HG03135 (cell line): ENCODE measurements around the gene RNF130.

ENCODE experiments used
- ATAC-seq: cut with Tn5 transposase; IDR thresholded peaks from one replicate; pipeline ENCODE4 v1.9.1; 2021; ENCODE audit warnings: mild to moderate bottlenecking, moderate library complexity; ENCODE audit not compliant: unreplicated experiment

RNF130 gene

GRCh38 chr5:180086816-180087399 lies 15.3 kb upstream of the RNF130 start:
- ATAC-seq, result no peak

- no peak for ATAC-seq
Measured at GRCh38 chr5:180085837-180086236, 14.3 kb upstream of the RNF130 start.

- no peak for ATAC-seq
Measured at GRCh38 chr5:180084638-180085561, 13.3 kb upstream of the RNF130 start.

GRCh38 chr5:180083529-180084060 lies 12.0 kb upstream of the RNF130 start:
- ATAC-seq, result no peak

DNA sequence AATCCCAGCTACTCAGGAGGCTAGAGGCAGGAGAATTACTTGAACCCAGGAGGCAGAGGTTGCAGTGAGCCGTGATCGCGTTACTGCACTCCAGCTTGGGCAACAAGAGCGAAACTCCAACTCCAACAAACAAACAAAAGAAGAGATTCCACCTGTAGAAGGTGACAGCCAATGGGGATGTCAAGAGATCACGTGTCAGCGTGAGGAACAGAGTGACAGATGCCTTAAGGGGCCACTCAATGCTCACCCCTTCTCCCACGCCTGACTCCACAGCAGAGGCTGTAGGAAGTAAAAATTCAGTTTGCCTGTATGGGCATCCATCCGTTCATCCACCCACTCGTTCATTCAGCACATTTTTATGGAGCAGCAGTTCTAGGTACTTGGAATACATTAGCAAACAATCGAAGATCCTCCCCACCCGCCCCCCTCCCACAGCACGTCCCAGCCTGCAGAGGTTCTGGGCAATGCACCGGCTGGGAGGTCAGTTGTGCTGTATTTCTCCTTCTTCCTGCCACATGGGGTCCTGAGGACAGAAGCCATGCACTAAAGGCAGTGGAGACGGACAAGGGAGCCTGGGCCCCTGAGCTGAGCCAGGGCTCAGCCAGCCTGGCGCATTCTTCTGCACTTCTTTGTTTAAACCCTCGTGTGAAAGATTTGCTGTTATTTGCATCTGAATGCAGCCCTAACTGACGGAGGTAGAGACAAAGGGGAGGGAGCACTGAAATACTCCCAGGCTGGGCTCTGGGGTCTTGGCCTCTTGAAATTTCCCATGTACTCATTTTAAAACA lies 11.3 kb upstream of the RNF130 start:
- ATAC-seq, result no peak

DNA sequence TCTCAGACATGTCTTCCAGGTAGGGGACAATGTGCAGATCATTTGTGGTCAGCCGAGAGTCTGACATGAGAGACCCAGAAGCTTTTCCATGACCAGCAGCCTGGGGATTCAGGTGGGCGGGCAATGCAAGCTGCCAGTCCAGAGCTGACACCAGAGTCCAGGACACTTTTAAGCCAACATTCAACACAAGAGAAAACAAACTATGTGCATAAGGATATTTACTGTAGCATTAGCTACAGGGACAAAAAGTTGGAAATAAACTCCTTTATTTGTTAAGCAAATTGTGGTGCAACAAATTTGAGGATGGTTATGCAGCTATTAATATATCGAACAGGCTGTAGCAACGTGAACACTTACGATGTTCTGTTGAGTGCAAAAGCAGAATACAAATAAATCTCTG lies 9.9 kb upstream of the RNF130 start:
- no peak for ATAC-seq

DNA sequence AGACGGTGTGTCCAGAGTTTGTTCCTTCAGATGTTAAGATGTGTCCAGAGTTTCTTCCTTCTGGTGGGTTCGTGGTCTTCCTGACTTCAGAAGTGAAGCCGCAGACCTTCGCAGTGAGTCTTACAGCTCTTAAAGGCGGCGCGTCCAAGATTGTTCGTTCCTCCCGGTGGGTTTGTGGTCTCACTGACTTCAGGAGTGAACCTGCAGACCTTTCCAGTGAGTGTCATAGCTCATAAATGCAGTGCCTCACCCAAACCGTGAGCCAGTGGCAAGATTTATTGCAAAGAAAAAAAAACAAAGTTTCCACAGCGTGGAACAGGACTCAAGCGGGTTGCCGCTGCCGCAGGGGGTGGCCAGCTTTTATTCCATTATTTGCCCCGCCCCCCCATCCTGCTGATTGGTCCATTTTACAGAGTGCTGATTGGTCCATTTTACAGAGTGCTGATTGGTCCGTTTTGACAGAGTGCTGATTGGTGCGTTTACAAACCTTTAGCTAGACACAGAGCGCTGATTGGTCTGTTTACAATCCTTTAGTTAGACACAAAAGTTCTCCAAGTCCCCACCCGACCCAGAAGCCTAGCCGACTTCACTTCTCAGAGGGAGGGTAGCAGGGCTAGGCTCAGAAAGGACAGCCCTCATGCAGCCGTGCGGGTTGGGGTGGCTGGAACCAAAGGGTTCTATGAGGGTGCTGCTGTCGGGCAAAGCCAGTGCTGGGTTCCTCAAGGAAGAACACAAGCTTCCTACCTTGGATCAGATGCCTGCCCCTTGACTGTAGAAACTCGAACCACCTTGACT lies 9.1 kb upstream of the RNF130 start:
- no peak for ATAC-seq

DNA sequence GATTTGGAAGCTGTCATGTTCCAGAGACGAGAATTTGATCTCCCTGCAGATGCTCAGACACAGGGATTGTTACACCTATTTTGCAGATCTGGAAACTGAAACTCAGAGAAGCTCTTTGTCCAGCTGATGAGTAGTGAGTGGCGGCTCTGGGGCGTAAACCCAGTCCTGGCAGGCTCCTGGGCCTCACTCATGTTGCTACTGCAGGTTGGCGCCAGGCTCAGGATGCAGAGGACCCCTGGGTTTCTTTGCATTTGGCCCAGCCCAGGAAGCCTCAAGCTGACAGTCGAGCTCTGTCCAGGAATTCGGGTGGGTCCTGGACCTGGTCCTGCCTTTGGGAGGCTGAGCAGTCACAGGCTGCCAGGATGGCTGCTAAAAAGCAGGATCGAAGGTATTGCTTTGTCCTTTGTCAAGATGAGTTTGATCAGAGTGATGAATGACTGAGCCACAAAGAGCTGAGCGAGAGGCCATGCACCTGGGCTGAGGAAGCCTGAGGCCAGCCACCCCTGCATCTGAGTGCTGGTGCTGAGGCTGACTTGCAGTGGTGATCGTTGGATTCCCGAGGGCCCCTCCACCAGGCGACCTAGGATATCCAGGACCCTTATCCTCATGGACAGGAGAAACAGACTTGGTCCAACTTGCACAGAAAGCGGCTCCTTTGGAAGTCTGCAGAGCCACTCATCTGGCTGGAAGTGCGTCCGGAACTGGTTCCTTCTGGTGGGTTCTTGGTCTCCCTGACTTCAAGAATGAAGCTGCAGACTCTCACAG lies 8.3 kb upstream of the RNF130 start:
- no peak for ATAC-seq

DNA sequence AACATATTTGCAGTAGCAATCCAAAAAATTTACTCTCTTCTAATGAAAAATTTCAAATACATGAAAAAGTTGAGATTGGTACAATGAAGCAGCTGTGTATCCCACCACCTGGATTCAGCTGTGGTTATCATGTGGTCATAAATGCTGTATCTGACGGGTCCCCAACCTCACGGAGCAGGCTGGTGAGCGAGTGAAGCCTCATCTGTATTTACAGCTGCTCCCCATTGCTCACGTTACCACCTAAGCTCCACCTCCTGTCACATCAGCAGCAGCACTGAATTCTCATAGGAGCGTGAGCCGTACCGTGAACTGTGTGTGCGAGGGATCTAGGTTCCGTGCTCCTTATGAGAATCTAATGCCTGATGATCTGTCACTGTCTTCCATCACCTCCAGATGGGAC lies 6.8 kb upstream of the RNF130 start:
- ATAC-seq, result no peak

GRCh38 chr5:180077594-180078284 lies 6.2 kb upstream of the RNF130 start:
- no peak for ATAC-seq

DNA sequence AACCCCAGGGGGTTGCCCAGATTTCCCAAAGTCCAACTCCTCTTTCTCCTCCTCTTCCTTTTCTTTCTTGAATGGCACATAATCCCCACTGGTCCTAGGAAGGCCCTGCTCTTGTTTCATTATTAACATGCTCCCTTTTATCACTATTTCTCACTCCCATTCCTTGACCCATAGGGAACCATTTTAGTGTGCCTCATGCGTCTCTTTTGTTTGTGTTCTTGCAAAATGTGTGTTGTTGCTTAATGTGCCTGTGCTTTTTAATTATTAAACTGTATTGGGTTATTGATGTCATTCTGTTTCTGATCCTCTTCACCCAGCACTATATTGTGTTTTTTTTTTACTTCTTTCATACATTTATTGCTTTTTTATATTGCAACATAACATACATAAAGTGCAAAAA lies 4.1 kb upstream of the RNF130 start:
- ATAC-seq, result no peak

DNA sequence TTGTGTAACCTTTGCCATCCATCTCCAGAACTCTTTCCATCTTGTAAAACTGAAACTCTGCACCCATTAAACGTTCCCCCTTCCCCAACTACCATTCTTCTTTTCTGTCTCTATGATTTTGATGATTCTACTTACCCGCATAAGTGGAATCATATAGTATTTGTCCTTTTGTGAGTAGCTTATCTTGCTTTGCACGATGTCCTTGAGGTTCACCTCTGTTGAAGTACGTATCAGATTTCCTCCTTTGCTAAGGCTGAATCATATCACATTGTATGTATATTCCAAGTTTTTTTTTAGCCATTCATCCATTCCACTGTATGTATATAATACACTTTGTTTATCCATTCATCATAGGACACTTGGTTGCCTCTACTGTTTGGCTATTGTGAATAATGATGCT lies 2.9 kb upstream of the RNF130 start:
- no peak for ATAC-seq

- no peak for ATAC-seq
Measured at GRCh38 chr5:180072556-180072955, 997 bp upstream of the RNF130 start.

GRCh38 chr5:180072256-180072548 lies 643 bp upstream of the RNF130 start:
- ATAC-seq, result no peak

GRCh38 chr5:180070756-180071530 lies 616 bp downstream of the RNF130 start:
- ATAC-seq, result no peak

- ATAC-seq, result no peak
Measured at GRCh38 chr5:180069589-180070247, 1.8 kb downstream of the RNF130 start.

DNA sequence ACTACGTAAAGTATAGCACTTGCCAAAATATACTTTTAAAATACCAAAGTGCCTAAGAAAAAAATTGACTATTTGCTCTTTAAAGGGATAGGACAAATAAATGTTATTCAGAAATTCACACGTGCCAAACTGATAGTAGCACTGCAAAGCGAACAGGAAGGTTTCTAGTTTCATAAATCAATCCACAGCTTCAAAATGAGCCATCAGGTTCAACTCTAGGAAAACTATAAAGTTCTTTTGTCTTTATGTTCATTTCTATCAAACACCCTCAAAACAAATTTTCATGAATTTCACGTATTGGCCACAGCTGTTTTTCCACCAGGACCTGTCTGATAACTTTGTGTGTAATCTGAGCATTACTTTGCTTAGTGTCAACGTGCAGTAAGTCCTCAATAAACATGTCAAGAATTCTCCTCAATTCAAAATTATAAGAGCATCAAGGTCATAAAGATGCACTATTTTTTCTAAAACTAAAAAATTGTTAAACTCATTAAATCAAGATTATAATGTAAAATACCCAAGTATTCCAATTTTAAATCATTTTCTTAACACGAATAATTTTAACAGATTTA lies 3.0 kb downstream of the RNF130 start:
- ATAC-seq, result no peak

- ATAC-seq, result no peak
Measured at GRCh38 chr5:180067986-180068385, 3.6 kb downstream of the RNF130 start.
